Activated CD8-positive, alpha-beta memory T cell treated with anti-CD3 and anti-CD28 coated beads, Interleukin-2, amount 50 U/mL, for 1 hour (primary cell): ENCODE data around the gene EOLA1.
"Not testable (repeated sequence)": the region's sequence is repeated elsewhere in the genome, so short reads cannot be mapped to it uniquely, and the experiment has no call there.

ENCODE experiments used
- DNase-seq: peaks from one replicate; pipeline ENCODE4 v3.0.0-alpha.2; 2020; ENCODE audit errors: extremely low read depth

The EOLA1 gene

GRCh38 chrX:149540621-149541520 is at the start of gene EOLA1:
EOLA1 (plus strand) TSS chrX:149541012; CDS start chrX:149545631, 4,619 bp downstream.
- peak; percentile 82 for DNase-seq

GRCh38 chrX:149491812-149492211 is 49.0 kb upstream of the EOLA1 start:
- no peak for DNase-seq

GRCh38 chrX:149493567-149494562 is 46.9 kb upstream of the EOLA1 start:
- DNase-seq, result no peak

GRCh38 chrX:149494844-149495565 is 45.8 kb upstream of the EOLA1 start:
- no peak for DNase-seq

- no peak for DNase-seq
These were observed 45.2 kb upstream of the EOLA1 start for GRCh38 chrX:149495573-149496071.

- no peak for DNase-seq
These were observed 43.8 kb upstream of the EOLA1 start for GRCh38 chrX:149497054-149497453.

GRCh38 chrX:149497626-149498025 is 43.2 kb upstream of the EOLA1 start:
- no peak for DNase-seq

- DNase-seq, result no peak
These were observed 42.0 kb upstream of the EOLA1 start for GRCh38 chrX:149498767-149499166.

GRCh38 chrX:149499766-149500165 is 41.0 kb upstream of the EOLA1 start:
- no peak for DNase-seq

GRCh38 chrX:149502923-149503322 is 37.9 kb upstream of the EOLA1 start:
- not testable (repeated sequence) for DNase-seq

GRCh38 chrX:149503446-149503845 is 37.4 kb upstream of the EOLA1 start:
- peak; percentile 47 for DNase-seq

- DNase-seq, result no peak
These were observed 36.4 kb upstream of the EOLA1 start for GRCh38 chrX:149504226-149504914.

GRCh38 chrX:149504915-149505651 is 35.7 kb upstream of the EOLA1 start, which contains the start of gene IDS:
IDS (minus strand) TSS chrX:149505306; CDS start chrX:149505137, 169 bp downstream.
- peak; percentile 66 for DNase-seq

GRCh38 chrX:149505671-149506070 is 35.1 kb upstream of the EOLA1 start:
- DNase-seq, result no peak

- no peak for DNase-seq
These were observed 34.5 kb upstream of the EOLA1 start for GRCh38 chrX:149506349-149506748.

GRCh38 chrX:149508467-149508866 is 32.3 kb upstream of the EOLA1 start:
- no peak for DNase-seq

- DNase-seq, result no peak
These were observed 30.4 kb upstream of the EOLA1 start for GRCh38 chrX:149510386-149510785.

- no peak for DNase-seq
These were observed 29.7 kb upstream of the EOLA1 start for GRCh38 chrX:149511081-149511480.

- no peak for DNase-seq
These were observed 28.5 kb upstream of the EOLA1 start for GRCh38 chrX:149512225-149512885.
